HG03354 (cell line): ENCODE results near the gene VAMP4.
A peak's percentile ranks its signal among the peaks of the same experiment; 100 is the strongest.
"Not testable (repeated sequence)": the region's sequence is repeated elsewhere in the genome, so short reads cannot be mapped to it uniquely, and the experiment has no call there.

ENCODE experiments used
- ATAC-seq: cut with Tn5 transposase; IDR thresholded peaks from one replicate; pipeline ENCODE4 v1.9.1; 2021; ENCODE audit warnings: mild to moderate bottlenecking; ENCODE audit not compliant: unreplicated experiment, poor library complexity, severe bottlenecking

Gene VAMP4

DNA sequence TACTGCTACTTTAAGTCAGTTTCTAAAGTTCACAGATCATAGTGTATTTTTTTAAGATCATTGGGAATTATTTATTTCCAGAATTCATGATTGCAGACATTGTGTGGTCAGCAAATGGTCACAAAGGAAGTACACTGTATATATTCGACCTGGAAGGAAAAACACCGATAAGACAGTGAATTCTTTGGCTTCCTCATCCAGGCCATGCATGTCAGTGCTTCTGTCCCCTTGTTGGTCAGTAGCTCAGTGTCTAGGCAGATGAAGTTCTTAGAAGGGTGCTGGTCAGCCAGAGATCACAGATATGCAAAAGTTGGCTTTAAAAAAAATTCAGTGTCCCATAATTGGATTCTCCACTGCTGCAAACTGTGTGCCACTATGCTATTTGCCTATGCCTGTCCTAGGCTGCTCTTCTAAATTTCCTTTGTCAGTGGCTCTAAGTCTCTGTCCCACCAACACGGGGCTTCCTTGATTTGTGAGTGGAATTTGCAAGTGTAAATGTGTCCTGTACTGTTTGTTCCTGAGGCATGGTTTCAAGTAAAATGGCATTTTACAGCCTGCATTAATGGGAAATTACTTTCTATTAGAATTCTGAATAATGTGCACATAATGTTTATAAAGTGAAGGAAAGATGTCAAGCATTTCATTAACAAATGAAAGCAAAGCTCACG, 12.0 kb upstream of the VAMP4 start:
- ATAC-seq = no peak

DNA sequence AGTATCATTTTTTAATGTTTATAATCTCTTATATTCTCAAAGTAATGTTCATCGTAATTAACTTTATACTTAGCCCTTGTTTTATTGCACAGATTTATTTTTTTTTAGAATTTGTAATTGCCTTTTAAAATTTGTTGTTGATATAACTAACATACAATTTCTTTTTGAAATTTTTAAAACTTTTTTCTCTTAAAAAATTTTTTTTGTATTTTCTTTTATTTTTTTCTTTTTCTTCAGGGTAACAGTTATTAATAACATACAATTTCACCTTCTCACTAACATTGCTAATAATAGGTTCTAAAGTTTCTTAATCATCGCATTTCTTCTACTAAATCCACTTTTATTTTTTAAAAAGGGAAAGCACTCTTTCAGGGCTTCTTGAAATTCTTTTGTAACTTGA, 11.3 kb upstream of the VAMP4 start:
- ATAC-seq = no peak

DNA sequence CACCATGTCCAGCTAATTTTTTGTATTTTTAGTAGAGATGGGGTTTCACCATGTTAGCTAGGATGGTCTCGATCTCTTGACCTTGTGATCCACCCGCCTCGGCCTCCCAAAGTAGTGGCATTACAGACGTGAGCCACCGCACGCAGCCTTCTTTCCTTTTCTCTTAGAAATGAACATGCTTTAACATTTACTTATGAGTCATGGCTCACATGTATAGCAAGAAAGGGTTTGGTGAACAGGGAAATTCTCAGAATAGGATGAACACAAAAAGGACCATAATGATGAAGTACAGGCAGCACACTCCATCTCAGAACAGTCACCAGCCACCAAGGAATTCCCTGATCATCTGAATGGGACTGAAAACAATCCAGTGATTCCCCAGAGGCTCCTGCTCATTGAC, 9.4 kb upstream of the VAMP4 start:
- no peak for ATAC-seq

DNA sequence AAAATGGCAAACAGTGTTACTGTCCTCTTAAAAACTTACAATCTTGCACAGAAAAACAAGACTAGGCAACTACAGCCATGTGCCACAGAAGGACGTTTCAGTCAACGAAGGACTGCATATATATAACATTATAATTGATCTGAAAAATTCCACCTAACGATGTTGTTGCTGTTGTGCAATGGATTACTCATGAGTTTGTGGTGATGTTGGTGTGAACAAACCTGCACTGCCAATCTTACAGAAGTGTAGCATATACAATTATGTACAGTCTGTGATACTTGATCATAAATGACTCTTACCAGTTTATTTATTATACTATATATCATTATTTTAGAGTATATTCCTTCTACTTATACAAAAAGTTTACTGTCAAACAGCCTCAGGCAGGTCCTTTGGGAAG, 6.8 kb upstream of the VAMP4 start:
- ATAC-seq = no peak

DNA sequence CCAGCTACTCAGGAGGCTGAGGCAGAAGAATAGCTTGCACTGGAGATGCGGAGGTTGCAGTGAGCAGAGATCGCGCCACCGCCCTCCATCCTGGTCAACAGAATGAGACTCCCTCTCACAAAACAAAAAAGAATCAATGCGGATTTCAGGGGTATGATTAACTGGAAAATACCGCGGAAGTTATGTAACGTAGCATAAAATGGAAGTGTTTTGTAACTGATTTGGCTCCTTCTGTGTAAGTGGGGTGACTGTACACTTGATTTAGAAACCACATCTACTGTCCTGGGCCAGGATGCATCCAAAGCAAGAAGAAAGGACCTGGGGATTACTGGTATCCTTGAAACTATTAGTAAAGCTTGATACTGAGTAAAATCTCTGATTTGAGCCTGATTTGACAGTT, 3.1 kb upstream of the VAMP4 start:
- ATAC-seq = no peak

DNA sequence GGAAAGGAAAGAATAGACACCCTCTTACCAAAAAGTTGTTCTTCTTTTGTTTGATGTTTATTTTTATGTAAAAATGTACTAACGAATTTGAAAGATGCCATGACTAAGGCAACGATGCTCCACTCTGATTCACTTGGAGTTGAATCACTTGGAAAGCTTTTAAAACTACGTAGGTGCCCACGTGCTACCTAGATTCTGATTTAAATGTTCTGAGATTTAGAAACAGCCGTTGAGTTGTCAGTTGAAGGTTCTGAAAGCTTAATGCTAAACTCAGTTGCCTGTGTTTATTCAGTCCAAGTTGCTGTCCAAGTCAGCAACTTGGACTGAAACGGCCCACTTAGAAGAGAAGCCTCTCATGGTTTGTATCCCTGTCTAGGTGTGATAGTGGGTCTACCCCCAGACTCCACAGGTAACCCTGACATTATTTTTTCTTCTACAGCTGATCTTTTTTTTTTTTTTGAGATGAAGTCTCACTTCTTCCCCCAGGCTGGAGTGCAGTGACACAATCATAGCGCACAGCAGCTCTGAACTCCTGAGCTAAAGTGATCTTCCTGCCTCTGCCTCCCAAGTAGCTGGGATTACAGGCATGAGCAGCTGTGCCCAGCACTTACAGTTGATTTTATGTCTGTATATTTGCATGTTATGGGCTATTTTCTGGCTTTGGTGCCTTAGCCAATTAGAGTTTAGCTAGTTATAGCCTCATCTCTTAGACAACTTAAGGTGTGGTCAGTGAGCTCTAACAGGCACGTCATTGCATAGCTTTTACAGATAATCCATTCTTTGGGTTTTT, 1.4 kb upstream of the VAMP4 start:
- no peak for ATAC-seq

DNA sequence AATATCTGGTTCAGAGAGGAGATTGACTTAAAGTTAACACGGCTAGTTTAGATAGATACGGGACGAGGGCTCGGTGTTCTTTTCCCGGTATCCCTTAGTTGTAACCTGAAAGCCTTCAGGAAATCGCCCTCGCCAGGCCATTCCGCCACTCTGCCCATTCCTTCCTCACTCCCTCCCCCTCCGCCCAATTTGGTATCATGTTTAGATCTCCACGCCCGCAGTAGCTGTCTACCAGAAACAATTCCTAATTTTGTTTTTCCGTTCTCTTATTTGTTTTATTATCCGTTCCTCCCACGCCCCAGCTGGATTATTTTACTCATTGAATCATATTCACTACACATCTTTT, 685 bp upstream of the VAMP4 start:
- ATAC-seq = peak; percentile 3

DNA sequence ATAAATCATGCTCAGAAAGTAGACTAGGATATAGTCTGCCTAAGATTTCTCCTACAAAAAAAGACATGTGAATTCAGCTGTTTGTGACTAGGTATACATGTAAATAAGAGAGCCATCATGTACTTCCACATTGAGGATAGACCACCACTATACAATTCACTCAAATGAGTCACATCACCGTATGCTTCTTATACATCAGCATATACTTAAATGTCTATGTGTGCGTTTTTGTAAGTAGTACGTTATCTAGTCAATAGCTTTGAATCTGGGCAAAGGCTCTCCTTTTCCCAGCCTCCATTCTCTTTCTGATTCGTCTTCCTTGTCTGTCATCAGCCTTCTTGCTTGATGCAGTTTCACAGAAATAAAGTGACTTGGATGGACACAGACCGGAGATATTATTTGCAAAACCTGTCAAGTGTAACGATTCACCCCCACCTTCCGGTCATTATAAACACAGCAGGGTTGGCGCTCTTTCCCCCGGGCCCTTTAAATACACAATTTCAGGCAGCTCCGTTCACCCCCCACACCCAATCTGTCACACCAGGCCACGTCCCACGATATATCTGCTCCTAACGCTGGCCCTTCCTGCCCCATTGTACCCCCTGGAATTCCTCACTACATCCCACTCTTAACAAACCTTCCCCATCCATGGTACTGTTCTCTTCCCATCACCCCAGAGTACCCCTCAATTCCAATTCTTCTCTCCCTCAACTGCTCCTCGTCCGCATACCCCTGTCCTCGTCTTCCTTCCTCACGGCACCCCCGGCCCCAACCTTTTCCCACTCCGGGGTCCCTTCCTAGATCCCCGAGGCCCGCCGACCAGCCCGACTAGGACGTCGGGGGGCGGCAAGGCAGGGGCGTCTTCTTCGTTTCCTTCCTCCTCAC, 636 bp downstream of the VAMP4 start:
- ATAC-seq = peak; percentile 43

DNA sequence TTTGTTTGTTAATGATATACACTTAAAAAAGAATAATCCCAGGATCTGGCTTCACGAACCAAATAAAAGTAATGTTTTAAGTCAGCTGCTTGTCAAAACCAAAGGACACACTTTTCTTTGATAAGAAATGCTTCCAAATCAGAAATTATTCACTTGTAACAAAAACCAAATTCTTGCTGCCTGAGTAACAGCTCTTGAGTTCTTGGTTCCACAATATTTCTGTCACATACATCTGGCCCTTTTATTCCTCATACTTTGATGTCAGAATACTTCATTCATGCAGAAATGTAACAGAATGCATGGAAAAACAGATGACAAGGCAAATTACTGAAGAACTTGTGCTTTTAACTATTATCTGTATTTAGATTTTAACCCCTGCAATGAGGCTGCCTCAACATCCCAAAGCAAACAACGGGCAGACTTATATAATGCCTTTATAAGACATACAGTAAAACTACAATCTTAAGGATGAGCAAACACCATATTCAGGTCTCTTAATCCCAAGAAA, 1.5 kb downstream of the VAMP4 start:
- no peak for ATAC-seq

DNA sequence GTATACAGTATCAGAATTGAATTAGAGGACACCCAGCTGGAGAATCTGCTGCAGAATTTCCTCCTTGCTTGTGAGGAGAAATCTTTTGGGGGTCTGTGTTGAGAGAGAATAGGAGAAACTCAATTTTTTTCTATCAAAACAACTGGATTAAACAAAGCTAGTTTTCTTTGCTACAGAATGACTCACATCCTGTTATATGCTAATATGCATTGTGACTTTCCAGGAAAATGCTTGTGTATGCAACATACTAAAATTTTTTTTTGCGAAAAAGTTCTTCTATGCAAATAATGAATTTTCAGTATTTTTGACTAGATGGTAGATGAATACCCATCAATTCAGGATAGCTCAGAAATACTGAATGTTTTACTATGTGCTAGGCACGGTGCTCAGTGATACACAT, 2.2 kb downstream of the VAMP4 start:
- ATAC-seq = no peak

DNA sequence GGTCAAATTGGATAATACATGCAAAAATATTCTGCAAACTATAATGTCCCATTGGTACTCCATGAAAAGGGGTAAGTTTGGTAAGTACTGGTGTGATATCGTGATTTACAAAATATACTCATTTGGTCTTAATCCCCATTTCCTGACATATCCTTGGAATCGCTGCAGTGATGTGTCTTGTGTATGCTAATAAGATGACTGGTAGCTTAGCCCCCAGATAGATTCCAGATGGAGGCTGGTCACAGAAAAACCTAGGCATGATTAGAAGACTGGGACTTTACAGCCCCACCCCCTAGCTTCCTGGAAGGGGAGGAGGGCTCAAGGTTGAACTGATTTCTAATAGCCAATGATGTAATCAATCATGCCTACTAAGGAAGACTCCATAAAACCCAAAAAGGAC, 3.0 kb downstream of the VAMP4 start:
- ATAC-seq = no peak

DNA sequence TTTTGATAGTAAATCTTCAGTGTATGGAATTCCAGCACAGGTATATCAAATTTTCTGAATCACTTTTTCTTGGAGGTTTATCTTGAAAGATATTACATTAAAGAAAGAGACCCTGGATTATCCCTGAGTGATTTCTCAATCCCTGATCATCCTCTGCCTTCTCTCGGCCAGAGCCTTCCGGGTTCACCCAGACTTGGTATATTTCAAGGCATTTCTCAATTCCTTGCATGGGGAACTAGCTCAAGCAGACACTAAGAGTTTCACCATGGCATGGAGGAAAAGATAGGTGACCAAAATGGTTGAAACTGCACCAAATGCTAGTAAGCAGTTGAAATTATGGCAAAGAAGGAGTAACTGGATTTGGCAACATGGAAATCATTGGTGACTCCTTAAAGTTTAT, 5.7 kb downstream of the VAMP4 start:
- no peak for ATAC-seq

DNA sequence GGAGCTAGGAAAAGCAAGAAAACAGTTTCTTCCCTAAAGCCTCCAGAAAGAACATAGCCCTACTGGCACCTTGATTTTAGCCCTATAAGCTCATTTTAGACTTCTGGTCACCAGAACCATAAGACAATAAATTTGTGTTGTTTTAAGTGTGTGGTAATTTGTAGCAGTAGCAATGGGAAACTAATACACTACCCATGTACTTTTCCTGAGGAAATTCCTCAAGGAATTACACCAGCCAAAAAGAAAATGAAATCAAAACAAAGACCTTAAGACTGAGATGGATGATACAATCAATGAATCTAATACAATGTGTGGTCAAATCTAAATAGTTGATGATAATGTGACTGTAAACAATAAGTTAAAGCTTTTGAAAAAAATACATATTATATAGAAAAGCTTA, 11.8 kb downstream of the VAMP4 start:
- ATAC-seq = no peak

DNA sequence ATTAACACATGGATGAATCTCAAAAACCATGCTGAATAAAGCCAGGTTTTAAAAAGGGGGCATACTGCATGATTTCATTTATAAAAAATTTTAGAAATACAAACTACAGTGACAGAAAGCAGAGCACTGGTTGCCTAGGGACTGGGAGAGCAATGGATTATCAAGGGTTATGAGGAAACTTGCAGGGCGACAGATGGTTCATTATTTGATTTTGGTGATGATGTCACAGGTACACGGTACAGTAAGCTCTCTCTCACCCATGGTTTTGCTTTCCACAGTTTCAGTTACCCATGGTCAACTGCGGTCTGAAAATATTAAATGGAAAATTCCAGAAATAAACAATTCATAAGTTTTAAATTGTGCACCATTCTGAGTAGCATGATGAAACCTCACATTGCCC, 14.1 kb downstream of the VAMP4 start:
- no peak for ATAC-seq

DNA sequence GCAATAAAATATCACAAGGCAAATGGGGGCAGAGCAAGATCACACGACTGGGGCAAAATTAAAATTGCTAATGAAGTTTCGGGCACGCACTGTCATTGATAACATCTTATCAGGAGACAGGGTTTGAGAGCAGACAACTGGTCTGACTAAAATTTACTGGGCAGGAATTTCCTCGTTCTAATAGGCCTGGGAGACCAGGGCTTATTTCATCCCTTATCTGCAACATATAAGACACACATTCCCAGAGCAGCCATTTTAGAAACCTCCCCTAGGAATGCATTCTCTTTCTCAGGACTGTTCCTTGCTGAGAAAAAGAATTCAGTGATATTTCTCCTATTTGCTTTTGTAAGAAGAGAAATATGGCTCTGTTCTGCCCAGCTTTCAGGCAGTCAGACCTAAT, 18.7 kb downstream of the VAMP4 start:
- ATAC-seq = not testable (repeated sequence)

DNA sequence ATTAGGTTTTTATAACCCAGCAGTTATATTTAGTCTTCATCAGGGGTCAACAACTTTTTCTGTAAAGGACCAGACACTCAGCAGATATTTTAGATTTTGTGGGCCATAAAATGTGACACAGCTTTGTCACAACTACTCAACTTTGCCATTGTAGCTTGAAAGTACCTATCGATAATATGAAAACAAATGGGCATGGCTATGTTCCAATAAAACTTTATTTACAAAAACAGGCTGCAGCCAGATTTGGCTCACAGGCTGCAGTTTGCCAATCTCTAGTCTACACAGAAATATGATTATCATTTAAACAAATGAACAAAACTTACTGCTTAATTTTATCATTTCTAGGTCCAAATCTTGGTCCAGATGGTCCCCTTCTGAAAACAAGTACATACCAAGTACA, 23.0 kb downstream of the VAMP4 start:
- no peak for ATAC-seq

DNA sequence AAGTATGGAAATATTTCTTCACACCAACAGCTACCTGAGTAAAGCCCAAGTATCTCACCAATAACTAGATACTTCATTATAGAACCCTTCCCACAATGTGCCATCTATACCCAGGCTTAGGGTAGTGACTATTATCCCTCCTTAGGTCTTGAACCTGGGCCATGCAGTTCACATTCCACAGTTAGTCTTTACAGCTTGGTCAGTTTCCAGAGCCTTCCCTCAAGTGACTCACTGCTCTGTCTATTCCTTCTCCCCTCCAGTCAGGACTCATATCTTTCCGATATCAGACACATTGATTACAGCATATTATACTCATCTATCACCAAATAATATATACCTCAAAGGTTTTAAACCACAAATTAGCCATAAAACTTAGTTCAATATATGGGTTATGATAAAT, 23.6 kb downstream of the VAMP4 start:
- no peak for ATAC-seq

DNA sequence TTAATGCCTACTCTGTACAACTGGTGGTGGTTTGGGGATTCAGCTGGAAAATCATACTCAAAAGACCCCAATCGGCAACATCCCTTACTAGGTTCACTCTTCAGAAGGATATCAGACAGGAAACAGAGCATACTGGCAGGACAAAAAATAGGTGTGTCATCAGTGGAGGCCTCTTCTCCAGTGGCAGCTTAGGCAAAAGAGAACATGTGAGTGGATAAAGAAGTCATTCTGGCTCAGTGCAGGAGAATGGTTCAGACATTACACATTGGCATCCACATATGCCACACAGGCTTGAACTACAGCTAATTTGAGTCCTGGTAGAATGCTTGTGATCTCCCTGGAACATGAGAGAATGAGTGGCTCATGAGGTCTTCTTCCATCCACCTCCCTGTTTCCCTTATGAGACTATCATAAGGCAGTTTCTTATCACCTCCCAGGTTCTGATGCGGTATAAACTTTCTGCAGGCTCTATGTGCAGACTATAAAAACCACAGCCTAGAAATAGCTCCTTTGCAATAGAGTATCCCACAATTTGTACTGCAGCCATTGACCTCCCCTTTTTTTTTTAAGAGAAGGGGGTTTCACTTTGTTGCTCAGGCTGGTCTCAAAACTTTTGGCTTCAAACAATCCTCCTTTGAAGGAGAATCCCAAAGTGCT, 24.7 kb downstream of the VAMP4 start:
- no peak for ATAC-seq

DNA sequence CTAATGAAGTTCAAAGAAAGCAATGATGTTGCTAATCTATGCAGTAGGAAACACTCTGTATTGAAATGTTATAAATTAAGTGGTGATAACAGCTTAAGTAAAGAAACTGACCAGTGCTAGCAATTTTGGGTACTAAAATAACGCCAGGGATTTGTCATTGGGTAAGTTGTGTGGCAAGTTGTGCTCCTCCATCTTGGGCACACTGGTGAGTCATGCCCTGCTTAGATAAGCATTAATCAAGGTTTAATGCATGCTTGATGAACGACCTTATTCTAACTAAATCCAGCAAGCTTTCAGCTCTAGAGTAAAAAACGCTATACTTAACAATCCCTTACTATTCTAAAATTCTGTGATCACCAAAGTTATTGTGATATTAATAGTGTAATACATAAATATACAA, 25.2 kb downstream of the VAMP4 start:
- no peak for ATAC-seq

DNA sequence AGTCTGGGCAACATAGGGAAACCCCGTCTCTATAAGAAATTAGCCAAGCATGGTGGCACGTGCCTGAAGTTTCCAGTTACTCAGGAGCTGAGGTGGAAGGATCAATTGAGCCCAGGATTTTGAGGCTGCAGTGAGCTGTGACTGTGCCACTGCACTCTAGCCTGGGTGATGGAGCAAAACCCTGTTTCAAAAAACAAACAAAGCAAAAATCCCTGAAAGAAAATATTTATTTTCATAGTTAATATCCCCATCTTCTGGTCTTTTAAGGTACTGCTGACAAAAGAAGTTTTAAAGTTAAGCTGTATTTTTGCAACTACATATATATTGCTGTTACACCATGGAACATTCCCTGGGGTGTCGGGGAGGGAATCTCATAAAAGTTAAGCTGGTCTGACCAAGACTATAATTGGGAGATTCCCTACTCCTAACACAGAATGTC, 26.0 kb downstream of the VAMP4 start:
- ATAC-seq = no peak
